Activated effector memory CD4-positive, alpha-beta T cell treated with anti-CD3 and anti-CD28 coated beads, Interleukin-2, amount 50 U/mL, for 16 hours (primary cell): ENCODE results near the gene GRK4.
A peak's percentile ranks its signal among the peaks of the same experiment; 100 is the strongest.
"Not testable (repeated sequence)": the region's sequence is repeated elsewhere in the genome, so short reads cannot be mapped to it uniquely, and the experiment has no call there.

Experiments used
- DNase-seq: peaks from one replicate; pipeline ENCODE4 v3.0.0-alpha.2; 2020

Gene GRK4

GRCh38 chr4:3042226-3042625 lies 78.9 kb downstream of the GRK4 start:
- no peak for DNase-seq

GRCh38 chr4:3043282-3044020 lies 80.1 kb downstream of the GRK4 start:
- DNase-seq: no peak

GRCh38 chr4:3044870-3045819 lies 81.8 kb downstream of the GRK4 start:
- peak; percentile 87 for DNase-seq

DNA sequence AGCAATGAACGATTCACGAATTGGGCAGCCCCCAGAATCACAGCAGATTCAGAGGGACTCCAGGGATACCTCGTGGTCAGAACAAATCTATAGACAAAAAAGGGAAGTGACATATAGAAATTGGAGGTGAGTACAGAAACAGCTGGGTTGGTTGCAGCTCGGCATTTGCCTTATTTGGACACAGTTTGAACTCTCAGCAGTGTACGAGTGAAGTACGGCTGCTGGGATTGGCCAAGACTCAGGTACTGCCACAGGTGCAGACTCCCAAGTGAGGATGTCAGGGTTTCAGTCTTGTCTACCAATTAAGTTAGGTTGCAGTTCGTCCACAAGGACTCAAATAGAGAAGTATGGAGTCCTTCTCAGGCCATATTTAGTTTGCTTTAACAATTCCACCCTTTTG lies 82.8 kb downstream of the GRK4 start:
- no peak for DNase-seq

- DNase-seq: no peak
These were observed 83.3 kb downstream of the GRK4 start for GRCh38 chr4:3046623-3047022.

DNA sequence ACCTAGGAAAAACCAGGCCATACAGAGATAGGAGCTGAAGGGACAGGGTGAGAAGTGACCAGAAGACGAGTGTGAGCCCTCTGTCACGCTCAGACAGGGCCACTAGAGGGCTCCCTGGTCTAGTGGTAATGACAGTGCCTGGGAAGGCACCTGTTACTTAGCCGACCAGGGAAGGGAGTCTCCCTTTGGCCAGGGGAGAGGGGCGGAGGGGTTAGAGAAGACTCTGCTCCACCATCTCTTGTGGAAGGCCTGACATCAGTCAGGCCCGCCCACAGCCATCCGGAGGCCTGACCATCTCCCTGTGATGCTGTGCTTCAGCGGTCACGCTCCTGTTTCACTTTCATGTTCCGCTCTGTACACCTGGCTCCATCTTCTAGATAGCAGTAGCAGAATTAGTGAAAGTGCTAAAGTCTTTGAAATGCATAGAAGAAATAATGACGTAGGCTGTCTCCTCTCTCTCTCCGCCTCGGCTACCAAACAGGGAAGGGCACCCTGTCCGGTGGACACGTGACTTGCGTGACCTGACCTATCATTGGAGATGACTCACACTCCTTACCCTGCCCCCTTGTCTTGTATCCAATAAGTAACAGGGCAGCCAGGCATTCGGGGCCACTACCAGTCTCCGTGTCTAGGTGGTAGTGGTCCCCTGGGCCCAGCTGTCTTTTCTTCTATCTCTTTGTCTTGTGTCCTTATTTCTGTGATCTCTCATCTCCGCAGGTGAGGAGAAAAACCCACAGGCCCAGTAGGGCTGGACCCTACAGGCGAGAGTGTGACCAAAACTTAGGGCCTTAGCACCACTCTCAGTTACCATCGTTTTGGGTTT lies 84.3 kb downstream of the GRK4 start:
- peak; percentile 88 for DNase-seq

DNA sequence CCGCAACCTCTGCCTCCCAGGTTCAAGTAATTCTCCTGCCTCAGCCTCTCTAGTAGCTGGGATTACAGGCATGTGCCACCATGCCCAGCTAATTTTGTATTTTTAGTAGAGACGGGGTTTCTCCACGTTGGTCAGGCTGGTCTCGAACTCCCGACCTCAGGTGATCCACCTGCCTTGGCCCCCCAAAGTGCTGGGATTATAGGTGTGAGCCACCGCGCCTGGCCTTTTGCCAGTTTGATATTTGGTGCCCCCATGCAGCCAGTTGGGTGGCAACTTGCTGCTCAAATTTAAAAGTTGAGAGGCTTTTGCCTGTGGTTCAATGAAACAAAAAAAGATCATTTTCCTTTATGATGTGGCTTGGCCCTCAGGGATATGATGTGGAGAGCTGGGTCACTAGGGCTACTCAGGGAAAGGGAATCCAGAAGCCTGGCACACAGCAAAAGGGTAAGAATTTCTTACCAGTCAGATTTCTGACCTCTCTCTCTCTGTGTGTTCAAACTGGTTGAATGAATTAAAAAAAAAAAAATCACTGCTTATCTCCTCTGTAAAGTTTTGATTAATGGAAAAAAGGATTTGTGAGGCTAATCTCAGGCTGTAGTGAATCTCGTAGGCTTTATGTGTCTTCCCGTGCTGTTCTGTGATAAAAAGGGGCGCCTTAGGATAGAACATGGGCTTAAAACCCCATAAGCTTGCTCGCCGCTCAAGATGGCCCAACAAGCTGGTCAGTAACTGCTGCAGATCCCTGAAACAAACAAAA lies 87.9 kb downstream of the GRK4 start:
- DNase-seq: not testable (repeated sequence)

GRCh38 chr4:3054169-3054759 lies 90.9 kb downstream of the GRK4 start:
- no peak for DNase-seq

- DNase-seq: no peak
These were observed 96.6 kb downstream of the GRK4 start for GRCh38 chr4:3059943-3060342.

DNA sequence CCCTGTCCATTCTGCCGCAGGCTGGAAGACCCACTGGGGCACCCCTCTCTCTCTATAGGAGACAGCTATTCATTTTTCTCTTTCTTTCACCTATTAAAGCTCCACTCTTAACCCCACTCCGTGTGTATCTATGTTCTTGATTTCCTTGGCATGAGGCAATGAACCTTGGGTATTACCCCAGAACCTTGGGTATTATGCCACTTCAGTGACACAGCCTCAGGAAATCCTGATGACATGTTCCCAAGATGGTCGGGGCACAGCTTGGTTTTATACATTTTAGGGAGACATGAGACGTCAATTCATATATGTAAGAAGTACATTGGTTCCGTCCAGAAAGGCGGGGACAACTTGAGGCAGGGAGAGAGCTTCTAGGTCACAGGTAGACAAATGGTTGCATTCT lies 97.6 kb downstream of the GRK4 start:
- no peak for DNase-seq

GRCh38 chr4:3062471-3062870 lies 99.1 kb downstream of the GRK4 start:
- DNase-seq: no peak

DNA sequence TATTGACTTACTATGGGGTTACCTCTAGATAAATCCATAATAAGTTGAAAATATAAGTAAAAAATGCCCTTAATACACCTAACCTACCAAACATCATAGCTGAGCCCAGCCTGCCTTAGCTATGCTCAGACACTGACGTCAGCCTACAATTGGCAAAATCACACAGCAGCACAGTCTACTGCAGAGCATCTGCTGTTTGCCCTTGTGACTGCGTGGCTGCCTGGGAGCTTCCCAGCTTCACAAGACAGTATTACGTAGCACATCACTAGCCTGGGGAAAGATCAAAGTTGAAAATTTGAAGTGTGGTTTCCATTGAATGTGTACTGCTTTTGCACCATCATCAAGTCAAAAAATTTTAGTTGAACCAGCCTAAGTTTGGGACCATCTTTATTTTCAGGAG lies 102.2 kb downstream of the GRK4 start:
- DNase-seq: no peak

- DNase-seq: no peak
These were observed 103.5 kb downstream of the GRK4 start for GRCh38 chr4:3066836-3067400.

DNA sequence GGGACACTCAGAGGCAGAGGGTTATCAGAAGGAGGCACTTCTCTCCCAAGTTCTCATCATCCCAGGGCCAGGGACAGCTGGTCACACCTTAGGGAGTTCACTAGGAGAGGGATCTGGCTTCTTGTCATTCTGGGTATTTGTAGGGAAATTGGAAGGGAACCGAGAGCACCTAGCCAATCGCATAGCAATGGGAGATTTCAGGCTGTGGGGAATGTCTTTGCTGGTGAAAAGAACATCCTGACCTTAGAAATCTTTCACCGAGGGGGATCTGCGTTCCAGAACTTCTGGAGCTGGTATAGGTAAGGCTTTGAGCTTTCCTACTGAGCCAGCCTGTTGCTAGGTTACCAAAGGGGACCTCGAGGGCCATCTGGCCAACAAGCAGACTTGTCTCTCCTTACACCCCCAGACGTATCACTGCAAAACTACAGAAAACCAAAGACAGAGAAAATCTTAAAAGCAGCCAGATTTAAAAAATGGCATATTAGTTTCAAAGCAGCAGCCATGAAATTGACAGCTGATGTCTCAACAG lies 104.2 kb downstream of the GRK4 start:
- no peak for DNase-seq

GRCh38 chr4:3069661-3070199 lies 106.4 kb downstream of the GRK4 start:
- no peak for DNase-seq

DNA sequence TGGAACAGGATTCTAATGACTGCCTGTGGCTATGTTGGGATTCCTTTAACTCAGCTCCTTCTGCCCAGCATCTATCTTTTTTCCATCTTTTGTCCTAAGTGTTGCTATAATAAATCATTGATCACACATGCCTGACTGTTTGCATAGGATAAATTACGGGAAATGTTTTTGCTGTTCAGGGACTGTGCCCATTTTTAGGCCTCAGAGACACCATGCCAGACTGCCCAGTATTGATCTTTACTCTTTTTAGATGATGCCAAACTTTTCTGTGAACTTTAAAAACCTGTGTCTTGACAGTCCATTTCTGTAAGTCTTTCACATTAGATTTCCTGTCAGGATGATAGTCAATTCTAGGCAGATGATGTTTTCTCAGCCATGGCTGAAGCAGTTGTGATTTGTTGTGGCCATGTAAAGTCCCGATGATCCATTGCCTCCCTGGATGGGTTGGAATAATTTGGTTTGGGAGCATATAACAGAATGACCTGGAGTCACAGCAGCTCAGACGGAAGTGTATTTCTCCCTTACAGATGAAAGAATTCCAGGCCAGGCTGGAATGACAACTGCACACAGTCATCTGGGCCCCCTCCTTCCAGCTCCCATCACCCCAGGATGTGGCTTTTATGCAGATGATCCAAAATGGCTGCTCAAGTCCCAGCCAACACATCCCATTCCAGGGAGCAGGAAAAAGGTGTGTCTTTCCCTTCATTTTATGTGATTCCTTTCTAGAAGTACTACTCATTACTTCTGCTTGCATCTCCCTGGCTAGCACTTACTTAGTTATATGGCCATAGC lies 107.5 kb downstream of the GRK4 start:
- DNase-seq: no peak

DNA sequence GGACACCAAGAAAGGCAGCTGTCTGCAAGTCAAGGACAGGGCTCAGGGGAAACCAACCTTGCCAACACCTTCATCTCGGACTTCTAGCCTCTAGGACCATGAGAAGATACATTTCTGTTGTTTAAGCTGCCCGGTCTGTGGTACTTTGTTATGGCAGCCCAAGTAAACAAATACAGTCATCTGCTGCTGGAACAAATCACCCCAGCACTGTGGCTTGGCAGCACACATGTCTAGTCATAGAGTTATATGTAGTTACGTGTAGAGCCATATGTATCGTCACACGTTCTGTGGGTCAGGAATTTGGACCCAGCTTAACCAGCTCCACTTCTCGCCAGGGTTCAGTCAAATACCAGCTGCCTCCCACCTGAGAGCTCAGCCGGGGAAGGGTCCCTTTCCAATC lies 108.4 kb downstream of the GRK4 start:
- DNase-seq: no peak

GRCh38 chr4:3073158-3074077 lies 110.0 kb downstream of the GRK4 start:
- DNase-seq: no peak
